Colonic mucosa (tissue), 4 donors: ENCODE data around the gene WAPL. TPM values are rescaled to one million over a fixed set of nuclear protein-coding genes. Genes with fewer than 3 reads are reported as not detected.

Experiments used
- DNase-seq: peaks from one replicate; pipeline ENCODE4 v3.0.0-alpha.2; 2020
- H3K27ac ChIP-seq: fragments of 200-600 bp; one replicate; pipeline ENCODE4 v1.8.0; 2021
- H3K27me3 ChIP-seq: fragments of 200-600 bp; one replicate; pipeline ENCODE4 v1.8.0; 2021
- H3K36me3 ChIP-seq: fragments of 200-600 bp; one replicate; pipeline ENCODE4 v1.8.0; 2021
- H3K4me1 ChIP-seq: fragments of 200-600 bp; one replicate; pipeline ENCODE4 v1.8.0; 2021; ENCODE audit warnings: mild to moderate bottlenecking
- H3K4me3 ChIP-seq: fragments of 200-600 bp; one replicate; pipeline ENCODE4 v1.8.0; 2021
- H3K9ac ChIP-seq, 2 donors: one replicate each; pipeline ENCODE4 v1.7.0; 2013; ENCODE audit warnings: control low read depth in 2 of 2, low read depth in 2 of 2, low read length in 2 of 2
- H3K9me3 ChIP-seq: fragments of 200-600 bp; one replicate; pipeline ENCODE4 v1.8.0; 2021
- intact Hi-C: fragments of 100-400 bp; cut with DNase I; formaldehyde crosslinking; loops from one replicate; pipeline ENCODE4 v1.14.1; 2022
- total RNA-seq, 2 donors: library from RNA; stranded (reverse); fragmentation: NEBNext Ultra II Directional in 1 of 2; extraction: Animal tissue kit (Norgen Biotek cat#: 25700) in 1 of 2; gene quantifications; one replicate each; pipeline ENCODE4 v1.2.1, GENCODE V29; 2021
- TF ChIP-seq, protein P1 (sequence below): fragments of 200-600 bp; IDR thresholded peaks from one replicate; pipeline ENCODE4 v1.8.0; 2022; ENCODE audit warnings: antibody characterized with exemption, mild to moderate bottlenecking
- donor health status: healthy.
- donor health status: DM: no; HTN: no; CAD: no.
- donor health status: DM: no; HTN: no; CAD: no.

WAPL gene
- total RNA-seq, 2 donors from 2014 or later, result 32.7 to 33.9 TPM

DNA sequence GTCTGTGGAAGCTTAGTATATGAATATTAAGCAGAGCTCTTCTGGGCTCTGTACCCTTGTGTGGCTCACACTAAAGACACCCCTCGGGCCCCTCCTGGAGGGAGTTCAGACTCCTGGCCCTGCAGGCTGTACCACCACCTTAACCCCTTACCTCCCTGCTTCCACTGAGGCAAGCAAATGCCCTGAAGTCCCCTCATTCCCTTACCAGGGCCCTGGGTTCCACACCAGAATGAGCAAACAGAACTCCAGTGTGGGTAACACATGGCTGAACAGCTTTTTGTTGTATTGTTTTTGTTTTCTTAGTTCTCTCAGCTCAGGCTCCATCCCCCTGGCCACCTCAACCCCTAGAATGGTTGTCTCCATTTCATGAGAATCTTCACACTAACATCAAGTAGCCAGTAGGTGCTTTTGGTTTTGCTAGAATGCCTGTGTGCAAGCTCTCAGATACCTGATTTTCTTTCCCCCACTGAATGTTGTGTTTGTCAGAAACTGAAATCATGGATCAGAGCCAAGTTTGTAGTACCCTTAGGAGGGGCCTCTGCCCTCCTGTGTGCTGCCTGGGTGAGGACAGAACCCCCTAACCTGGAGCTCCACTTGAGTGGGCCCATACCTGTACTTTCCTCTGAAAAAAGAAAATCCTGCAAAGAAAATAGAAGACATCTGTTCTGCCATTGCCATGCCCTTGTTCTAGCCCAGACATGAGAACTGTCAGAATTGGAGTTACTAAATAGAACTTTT is 2.8 kb upstream of the WAPL start:
- H3K9me3 ChIP-seq, result no peaks in the 10 kb centered on the region
- H3K9ac ChIP-seq, result no peak overlapping the region
- H3K27ac ChIP-seq, result no peak overlapping the region
- H3K4me3 ChIP-seq, result no peak overlapping the region
- DNase-seq, result no peak
- H3K27me3 ChIP-seq, result no peaks in the 10 kb centered on the region
- H3K36me3 ChIP-seq, result no peaks in the 10 kb centered on the region
- TF ChIP-seq, protein P1, sequence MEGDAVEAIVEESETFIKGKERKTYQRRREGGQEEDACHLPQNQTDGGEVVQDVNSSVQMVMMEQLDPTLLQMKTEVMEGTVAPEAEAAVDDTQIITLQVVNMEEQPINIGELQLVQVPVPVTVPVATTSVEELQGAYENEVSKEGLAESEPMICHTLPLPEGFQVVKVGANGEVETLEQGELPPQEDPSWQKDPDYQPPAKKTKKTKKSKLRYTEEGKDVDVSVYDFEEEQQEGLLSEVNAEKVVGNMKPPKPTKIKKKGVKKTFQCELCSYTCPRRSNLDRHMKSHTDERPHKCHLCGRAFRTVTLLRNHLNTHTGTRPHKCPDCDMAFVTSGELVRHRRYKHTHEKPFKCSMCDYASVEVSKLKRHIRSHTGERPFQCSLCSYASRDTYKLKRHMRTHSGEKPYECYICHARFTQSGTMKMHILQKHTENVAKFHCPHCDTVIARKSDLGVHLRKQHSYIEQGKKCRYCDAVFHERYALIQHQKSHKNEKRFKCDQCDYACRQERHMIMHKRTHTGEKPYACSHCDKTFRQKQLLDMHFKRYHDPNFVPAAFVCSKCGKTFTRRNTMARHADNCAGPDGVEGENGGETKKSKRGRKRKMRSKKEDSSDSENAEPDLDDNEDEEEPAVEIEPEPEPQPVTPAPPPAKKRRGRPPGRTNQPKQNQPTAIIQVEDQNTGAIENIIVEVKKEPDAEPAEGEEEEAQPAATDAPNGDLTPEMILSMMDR, result no peak
- intact Hi-C loops, result no loop called here
- H3K4me1 ChIP-seq, result peaks cover 12% of the 10 kb centered on the region

GRCh38 chr10:86523348-86523747 is 1.8 kb upstream of the WAPL start:
- TF ChIP-seq, protein P1, result no peak
- intact Hi-C loops, result no loop called here

DNA sequence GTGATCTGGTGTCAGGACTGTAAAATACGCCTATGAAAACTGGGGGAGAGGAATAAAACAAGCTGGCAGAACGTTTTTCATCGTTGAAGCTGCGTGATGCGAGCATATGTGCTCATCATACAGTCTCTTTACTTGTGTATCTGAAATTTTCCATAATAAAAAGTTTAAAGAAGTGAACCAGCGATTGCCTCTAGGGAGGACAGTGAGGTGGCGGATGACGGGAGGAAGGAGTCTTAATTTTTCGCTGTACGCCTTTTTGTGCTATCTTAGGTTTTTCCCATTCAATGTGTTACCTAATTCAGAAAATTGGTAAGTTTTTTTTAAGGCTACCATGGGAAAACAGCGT is 891 bp upstream of the WAPL start:
- peak overlapping the region; percentile 95 for H3K27ac ChIP-seq
- intact Hi-C loops, result no loop called here

More at GRCh38 chr10:86523348-86523747, 1.8 kb upstream of the WAPL start:
- H3K4me3 ChIP-seq, result no peak overlapping the region
- H3K9me3 ChIP-seq, result no peaks in the 10 kb centered on the region
- no peak overlapping the region for H3K27ac ChIP-seq
- H3K9ac ChIP-seq, result no peak overlapping the region
- DNase-seq, result no peak
- no peaks in the 10 kb centered on the region for H3K27me3 ChIP-seq
- H3K36me3 ChIP-seq, result no peaks in the 10 kb centered on the region
- peaks cover 13% of the 10 kb centered on the region for H3K4me1 ChIP-seq

DNA sequence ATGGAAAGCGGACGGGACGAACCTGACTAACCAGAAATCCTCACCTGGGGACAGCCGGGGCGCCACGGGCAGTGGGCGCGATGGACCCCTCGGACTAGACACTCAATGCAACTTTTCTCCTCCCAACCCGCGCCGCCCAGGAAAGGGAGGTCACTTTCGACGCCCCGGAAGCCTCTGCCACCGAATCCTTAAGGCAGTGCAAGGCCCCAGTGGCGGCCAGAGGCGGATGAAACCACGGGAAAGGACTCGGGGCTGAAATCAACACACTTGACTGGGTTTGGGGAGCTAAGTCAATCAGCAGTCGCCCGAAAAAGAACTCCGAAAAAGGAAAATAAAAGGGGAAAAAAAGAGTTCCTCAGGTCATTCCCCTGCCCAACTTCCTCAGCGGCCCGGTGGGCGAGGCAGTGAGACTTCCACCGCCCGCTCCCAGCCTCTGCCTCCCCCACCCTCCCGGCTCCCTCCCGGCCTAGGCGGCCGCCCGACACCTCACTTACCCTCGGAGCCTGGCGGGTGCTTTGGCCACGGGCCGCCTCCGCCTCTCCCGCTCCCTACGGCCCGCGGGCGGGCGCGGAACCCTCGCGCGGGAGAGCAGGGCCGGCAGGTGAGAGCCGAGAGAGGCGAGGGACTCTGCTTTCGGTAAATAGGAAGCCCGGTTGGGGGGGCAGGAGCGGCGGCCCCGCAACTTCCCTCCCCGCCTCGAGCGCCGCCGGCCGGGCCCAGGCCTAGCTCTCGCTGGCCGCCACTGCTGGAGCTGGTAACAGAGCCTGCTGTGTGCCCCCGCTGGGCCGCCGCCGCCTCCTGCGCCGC is 518 bp downstream of the WAPL start:
- H3K9ac ChIP-seq, result peak overlapping the region; percentile 89 to 97
- H3K27ac ChIP-seq, result peak overlapping the region; percentile 95
- H3K9me3 ChIP-seq, result no peaks in the 10 kb centered on the region
- peak overlapping the region; percentile 98 for H3K4me3 ChIP-seq
- no peaks in the 10 kb centered on the region for H3K27me3 ChIP-seq
- H3K4me1 ChIP-seq, result peaks cover 13% of the 10 kb centered on the region
- intact Hi-C loops, result no loop called here
- H3K36me3 ChIP-seq, result no peaks in the 10 kb centered on the region
- TF ChIP-seq, protein P1, result no peak
- peak; percentile 79 for DNase-seq

More for the DNA sequence above, 891 bp upstream of the WAPL start:
- no peak for DNase-seq
- H3K9ac ChIP-seq, result peak overlapping the region in 1 of 2 donors; percentile 89
- H3K9me3 ChIP-seq, result no peaks in the 10 kb centered on the region
- no peaks in the 10 kb centered on the region for H3K27me3 ChIP-seq
- H3K4me1 ChIP-seq, result peaks cover 13% of the 10 kb centered on the region
- TF ChIP-seq, protein P1, result no peak
- H3K36me3 ChIP-seq, result no peaks in the 10 kb centered on the region
- H3K4me3 ChIP-seq, result peak overlapping the region; percentile 98

- Histone ChIP-seq H3K9ac (no peak overlapping the region), H3K4me1 (peaks cover 13% of the 10 kb centered on the region), H3K36me3 (peaks cover 3% of the 10 kb centered on the region), H3K4me3 (no peak overlapping the region), H3K27ac (no peak overlapping the region), H3K9me3 (no peaks in the 10 kb centered on the region), H3K27me3 (no peaks in the 10 kb centered on the region)
- no peak for DNase-seq
- intact Hi-C loops, result loop anchor here (5.0 kb wide), 1 partner anchor 116 kb away; no protein-coding TSS in a partner anchor
- TF ChIP-seq, protein P1, result no peak
Observed at GRCh38 chr10:86518781-86519180, 2.8 kb downstream of the WAPL start.
